B cell (primary cell): ENCODE data around the gene CRYGN. TPM values are rescaled to one million over a fixed set of nuclear protein-coding genes. Genes with fewer than 3 reads are reported as not detected.

Experiments
- ATAC-seq: fragments of 200-7000 bp; cut with Tn5 transposase; one replicate; pipeline ENCODE4 v1.10.0; 2021; ENCODE audit warnings: low read depth, mild to moderate bottlenecking, moderate number of reproducible peaks, moderate library complexity
- CTCF ChIA-PET: fragments of 350-600 bp; sonication (Branson Sonifier 250); formaldehyde crosslinking; loops from one replicate; lab custom pipeline; 2021; ENCODE audit warnings: antibody characterized with exemption, inconsistent platforms; lab: Charles Lee
- POLR2A ChIA-PET: fragments of 350-600 bp; sonication (Branson Sonifier 250); formaldehyde crosslinking; loops from one replicate; lab custom pipeline; 2021; ENCODE audit warnings: antibody characterized with exemption; lab: Charles Lee
- DNase-seq: peaks from one replicate; pipeline ENCODE4 v3.0.0; 2013
- H2AFZ ChIP-seq: 2 replicates; pipeline ENCODE4 v1.6.1; 2012; ENCODE audit warnings: mild to moderate bottlenecking, low read depth, low read length; ENCODE audit not compliant: insufficient read depth, poor library complexity, severe bottlenecking
- H3K27ac ChIP-seq, 2 donors: 1 replicate in 1 of 2; 2 replicates in 1 of 2; pipeline ENCODE4 v1.5.1; 2012 to 2013; ENCODE audit warnings: low read length in 2 of 2, mild to moderate bottlenecking in 2 of 2, moderate library complexity in 1 of 2
- H3K27me3 ChIP-seq, 4 experiments: fragments of 200-600 bp in 1 of 4; sonication (generic) in 1 of 4; replicated peaks in 1 of 4; 1 replicate in 2 of 4; 2 replicates in 2 of 4; pipeline versions ENCODE4 v1.6.1 to v1.7.0; 2013 to 2016; ENCODE audit warnings: low read length in 3 of 4, mild to moderate bottlenecking in 2 of 4, mixed read lengths in 1 of 4, moderate library complexity in 1 of 4; ENCODE audit not compliant: insufficient read depth in 4 of 4, control insufficient read depth in 3 of 4; ENCODE audit errors: control extremely low read depth in 1 of 4
- H3K36me3 ChIP-seq, 2 experiments: replicated peaks in 1 of 2; 1 replicate in 1 of 2; 2 replicates in 1 of 2; pipeline versions ENCODE4 v1.6.1 to v1.7.1; 2013; ENCODE audit warnings: low read length in 1 of 2; ENCODE audit not compliant: insufficient read depth in 2 of 2, control insufficient read depth in 1 of 2; ENCODE audit errors: control extremely low read depth in 1 of 2, extremely low read depth in 1 of 2
- H3K4me1 ChIP-seq, 2 donors: fragments of 200-600 bp in 1 of 2; sonication (generic) in 1 of 2; 1 replicate in 1 of 2; 2 replicates in 1 of 2; pipeline versions ENCODE4 v1.5.1 to v1.6.1; 2013 to 2017; ENCODE audit warnings: low read length in 2 of 2; ENCODE audit not compliant: control insufficient read depth in 2 of 2, insufficient read depth in 2 of 2
- H3K4me2 ChIP-seq: replicated peaks from 2 replicates; pipeline ENCODE3; 2012; ENCODE audit warnings: mild to moderate bottlenecking, low read depth, low read length; ENCODE audit not compliant: poor library complexity, severe bottlenecking
- H3K4me3 ChIP-seq, 5 experiments: fragments of 200-600 bp in 1 of 5; sonication (generic) in 1 of 5; 1 replicate in 3 of 5; 2 replicates in 2 of 5; pipeline versions ENCODE4 v1.5.1 to v1.7.0; 2011 to 2016; ENCODE audit warnings: low read length in 4 of 5, mild to moderate bottlenecking in 4 of 5, low read depth in 2 of 5, control low read depth in 1 of 5, moderate library complexity in 1 of 5; ENCODE audit not compliant: insufficient read depth in 1 of 5; ENCODE audit errors: control extremely low read depth in 1 of 5, extremely low read depth in 1 of 5
- H3K79me2 ChIP-seq: fragments of 200-600 bp; sonication (generic); one replicate; pipeline ENCODE4 v1.6.0; 2016; ENCODE audit warnings: low read length; ENCODE audit not compliant: control insufficient read depth, insufficient read depth
- H3K9ac ChIP-seq: fragments of 200-600 bp; sonication (generic); 2 replicates; pipeline ENCODE4 v1.6.1; 2017; ENCODE audit warnings: mild to moderate bottlenecking, low read length, moderate library complexity
- H3K9me3 ChIP-seq, 3 donors: one replicate each; pipeline versions ENCODE4 v1.6.1 to v1.7.1; 2013; ENCODE audit warnings: low read length in 2 of 3; ENCODE audit not compliant: control insufficient read depth in 2 of 3, insufficient read depth in 1 of 3; ENCODE audit errors: control extremely low read depth in 1 of 3
- H4K20me1 ChIP-seq: 2 replicates; pipeline ENCODE4 v1.6.0; 2012; ENCODE audit warnings: mild to moderate bottlenecking, low read length; ENCODE audit not compliant: insufficient read depth, control insufficient read depth, poor library complexity, severe bottlenecking
- H3K27ac Mint-ChIP-seq: one replicate; pipeline ENCODE4 v1.8.0; 2021; ENCODE audit warnings: mixed read lengths
- H3K27me3 Mint-ChIP-seq: one replicate; pipeline ENCODE4 v1.8.0; 2021; ENCODE audit warnings: mixed read lengths
- H3K4me1 Mint-ChIP-seq: one replicate; pipeline ENCODE4 v1.8.0; 2021; ENCODE audit warnings: mixed read lengths
- H3K4me3 Mint-ChIP-seq: one replicate; pipeline ENCODE4 v1.8.0; 2021; ENCODE audit warnings: mixed read lengths
- H3K9me3 Mint-ChIP-seq: one replicate; pipeline ENCODE4 v1.8.0; 2022; ENCODE audit warnings: mixed read lengths; ENCODE audit not compliant: insufficient read depth
- EZH2 ChIP-seq: IDR thresholded peaks from 2 replicates; pipeline ENCODE4 v1.6.1; 2012; ENCODE audit warnings: borderline replicate concordance, low read depth, mild to moderate bottlenecking, moderate library complexity, low read length; ENCODE audit not compliant: insufficient read depth, poor library complexity, severe bottlenecking
- WGBS: methylation state at CpG from one replicate; pipeline ENCODE4 v1.1.5; 2013; ENCODE audit warnings: missing lambda C conversion rate; ENCODE audit not compliant: insufficient coverage; 5-methylcytosine and 5-hydroxymethylcytosine counted together
- intact Hi-C: fragments of 100-400 bp; cut with micrococcal nuclease; formaldehyde crosslinking; loops from one replicate; pipeline ENCODE4 v1.10.0; 2022
- polyA plus RNA-seq: library from polyadenylated mRNA; depleted of rRNA; stranded (reverse); fragments of >200 nt; gene quantifications from 2 replicates; pipeline ENCODE4 v1.2.3, GENCODE V29; 2012
- total RNA-seq, 2 donors: library from RNA; stranded (reverse); fragments of 120-200 nt in 1 of 2; gene quantifications; 1 replicate in 1 of 2; 2 replicates in 1 of 2; pipeline versions ENCODE4 v1.2.3 to v1.2.4, GENCODE V29; 2013 to 2022
- TF ChIP-seq, protein P1 (sequence below): fragments of 200-600 bp; IDR thresholded peaks from one replicate; pipeline ENCODE4 v1.8.0; 2022; ENCODE audit warnings: antibody characterized with exemption, mild to moderate bottlenecking

CRYGN gene
- total and polyA plus RNA-seq, 2 donors (not counting 1 experiment from before 2014, with no cell fraction given) = not detected

DNA sequence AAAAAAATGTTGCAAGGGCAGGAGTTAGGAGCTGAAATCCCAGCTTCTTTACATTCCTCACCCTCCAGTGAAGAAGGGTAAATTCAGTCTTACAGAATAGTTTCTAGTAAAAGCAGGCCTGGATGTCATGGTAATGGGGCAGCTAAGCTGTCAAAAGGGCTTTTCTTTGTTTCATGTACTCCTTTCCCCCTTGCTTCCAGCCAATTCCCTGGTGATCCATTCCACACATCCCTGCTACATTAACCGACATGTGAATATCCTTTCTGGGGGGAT lies 43.7 kb upstream of the CRYGN start:
- Mint-ChIP-seq H3K27ac (no peak overlapping the region), H3K4me3 (no peak overlapping the region), H3K9me3 (no peaks in the 10 kb centered on the region), H3K27me3 (no peaks in the 10 kb centered on the region), H3K4me1 (peaks cover 16% of the 10 kb centered on the region)
- H3K4me3 ChIP-seq = no peak overlapping the region
- no peak overlapping the region for H3K9ac ChIP-seq
- WGBS = no CpG with 5 or more reads among the region's 1 CpG
- H3K27ac ChIP-seq = no peak overlapping the region
- no peak overlapping the region for H3K4me2 ChIP-seq
- peaks cover 50% of the 10 kb centered on the region for H3K79me2 ChIP-seq
- CTCF ChIA-PET = no interaction called here
- no peak overlapping the region for H2AFZ ChIP-seq
- no peak for ATAC-seq
- POLR2A ChIA-PET = no interaction called here
- H4K20me1 ChIP-seq = peaks cover 30% of the 10 kb centered on the region
- TF ChIP-seq, protein P1, sequence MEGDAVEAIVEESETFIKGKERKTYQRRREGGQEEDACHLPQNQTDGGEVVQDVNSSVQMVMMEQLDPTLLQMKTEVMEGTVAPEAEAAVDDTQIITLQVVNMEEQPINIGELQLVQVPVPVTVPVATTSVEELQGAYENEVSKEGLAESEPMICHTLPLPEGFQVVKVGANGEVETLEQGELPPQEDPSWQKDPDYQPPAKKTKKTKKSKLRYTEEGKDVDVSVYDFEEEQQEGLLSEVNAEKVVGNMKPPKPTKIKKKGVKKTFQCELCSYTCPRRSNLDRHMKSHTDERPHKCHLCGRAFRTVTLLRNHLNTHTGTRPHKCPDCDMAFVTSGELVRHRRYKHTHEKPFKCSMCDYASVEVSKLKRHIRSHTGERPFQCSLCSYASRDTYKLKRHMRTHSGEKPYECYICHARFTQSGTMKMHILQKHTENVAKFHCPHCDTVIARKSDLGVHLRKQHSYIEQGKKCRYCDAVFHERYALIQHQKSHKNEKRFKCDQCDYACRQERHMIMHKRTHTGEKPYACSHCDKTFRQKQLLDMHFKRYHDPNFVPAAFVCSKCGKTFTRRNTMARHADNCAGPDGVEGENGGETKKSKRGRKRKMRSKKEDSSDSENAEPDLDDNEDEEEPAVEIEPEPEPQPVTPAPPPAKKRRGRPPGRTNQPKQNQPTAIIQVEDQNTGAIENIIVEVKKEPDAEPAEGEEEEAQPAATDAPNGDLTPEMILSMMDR = no peak
- H3K4me1 ChIP-seq = peaks cover 12 to 13% of the 10 kb centered on the region in 2 donors
- DNase-seq = no peak
- intact Hi-C loops = no loop called here
- no peaks in the 10 kb centered on the region for H3K9me3 ChIP-seq
- no peaks in the 10 kb centered on the region for H3K27me3 ChIP-seq
- H3K36me3 ChIP-seq = peaks cover 3 to 59% of the 10 kb centered on the region in 2 experiments

DNA sequence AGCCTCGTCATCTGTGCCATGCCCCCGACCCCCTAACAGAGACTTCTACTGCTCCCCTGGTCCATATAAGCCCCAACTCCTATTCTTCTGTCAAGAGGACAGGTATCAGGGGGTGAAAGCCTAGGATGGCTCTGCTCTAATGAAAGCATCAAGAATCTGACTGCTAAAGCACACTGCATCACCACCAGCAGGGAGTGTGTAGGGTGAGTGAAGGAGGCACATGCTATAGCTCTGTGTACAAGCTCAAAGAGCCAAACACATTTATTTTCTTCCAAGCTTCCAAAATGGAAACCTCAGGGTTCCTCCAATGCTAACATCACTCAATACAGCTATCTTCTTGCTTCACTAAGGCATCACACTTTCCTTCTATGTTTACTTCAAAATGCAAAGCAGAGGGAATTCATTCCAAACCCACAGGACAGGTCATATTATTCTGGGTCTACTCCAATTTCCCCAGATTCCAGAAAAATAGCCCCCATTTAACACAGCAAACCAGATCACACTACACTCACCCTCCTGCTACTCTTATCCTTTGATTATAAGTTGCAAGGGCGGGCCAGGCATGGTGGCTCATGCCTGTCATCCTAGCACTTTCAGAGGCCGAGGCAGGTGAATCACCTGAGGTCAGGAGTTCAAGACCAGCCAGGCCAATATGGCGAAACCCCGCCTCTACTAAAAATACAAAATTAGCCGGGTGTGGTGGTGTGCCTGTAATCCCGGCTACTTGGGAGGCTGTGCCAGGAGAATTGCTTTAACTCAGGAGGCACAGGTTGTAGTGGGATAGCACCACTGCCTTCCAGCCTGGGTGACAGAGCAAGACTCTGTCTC lies 43.2 kb upstream of the CRYGN start:
- no peak overlapping the region for H2AFZ ChIP-seq
- Mint-ChIP-seq H3K27ac (no peak overlapping the region), H3K27me3 (no peaks in the 10 kb centered on the region), H3K4me1 (peaks cover 16% of the 10 kb centered on the region), H3K4me3 (no peak overlapping the region), H3K9me3 (no peaks in the 10 kb centered on the region)
- ChIA-PET CTCF (no interaction called here), POLR2A (no interaction called here)
- peaks cover 50% of the 10 kb centered on the region for H3K79me2 ChIP-seq
- WGBS = 100% methylated on average over 4 of the region's 8 CpGs
- H3K9ac ChIP-seq = no peak overlapping the region
- H3K27me3 ChIP-seq = no peaks in the 10 kb centered on the region
- peaks cover 31% of the 10 kb centered on the region for H4K20me1 ChIP-seq
- no peaks in the 10 kb centered on the region for H3K9me3 ChIP-seq
- H3K36me3 ChIP-seq = peaks cover 3 to 63% of the 10 kb centered on the region in 2 experiments
- no peak overlapping the region for H3K27ac ChIP-seq
- ATAC-seq (no peak), DNase-seq (no peak)
- peaks cover 12 to 13% of the 10 kb centered on the region in 2 donors for H3K4me1 ChIP-seq
- intact Hi-C loops = no loop called here
- no peak overlapping the region for H3K4me3 ChIP-seq
- H3K4me2 ChIP-seq = no peak overlapping the region
- TF ChIP-seq, protein P1 = no peak
- no peak for TF ChIP-seq EZH2
